ENCODE results near the gene LAMC1. TPM values are rescaled to one million over a fixed set of nuclear protein-coding genes. Genes with fewer than 3 reads are reported as not detected.

Gene LAMC1
- total and polyA plus RNA-seq, 10 of the 15 experiments (the other 5 are each of a cell fraction or from before 2014, with no cell fraction given) = 4.6 to 51.4 (median 25.6) TPM

GRCh38 chr1:183070923-183071618 is 47.9 kb downstream of the LAMC1 start (continued):
- TF ChIP-seq SKIL (IDR thresholded peaks at IDR 0.05; ENCODE audit: low read depth, poor library complexity, severe bottlenecking) (peak; percentile 78), CHD2 (IDR thresholded peaks at IDR 0.05; ENCODE audit: borderline replicate concordance, low read depth, low read length) (no peak), TBL1XR1 (IDR thresholded peaks at IDR 0.05; ENCODE audit: low read depth, low read length) (no peak), EZH2 (IDR thresholded peaks at IDR 0.05; ENCODE audit: borderline replicate concordance, control insufficient read depth, low read depth, low read length) (no peak), USF2 (IDR thresholded peaks at IDR 0.05; ENCODE audit: borderline replicate concordance, low read depth, low read length) (no peak), ZNF274 (IDR thresholded peaks at IDR 0.05; ENCODE audit: insufficient read depth, insufficient read length) (no peak), MTA3 (IDR thresholded peaks at IDR 0.05; ENCODE audit: borderline replicate concordance, low read length) (peak; percentile 16; the same call in 1 of the 2 replicates), NFIC (IDR thresholded peaks at IDR 0.05; ENCODE audit: low read depth, low read length) (peak; percentile 71; the same call in 1 of the 2 replicates), CREB1 (IDR thresholded peaks at IDR 0.05; ENCODE audit: low read depth) (peak; percentile 70), CBX5 (IDR thresholded peaks at IDR 0.05; ENCODE audit: low read depth) (no peak), SUZ12 (IDR thresholded peaks at IDR 0.05; ENCODE audit: unreplicated experiment) (no peak), BCL3 (IDR thresholded peaks at IDR 0.05; ENCODE audit: borderline replicate concordance, insufficient read depth, low read depth, low read length, poor library complexity, severe bottlenecking) (no peak), RAD51 (IDR thresholded peaks at IDR 0.05) (no peak), RAD21 (IDR thresholded peaks at IDR 0.05; ENCODE audit: insufficient read depth, low read depth, low read length) (peak; percentile 32), HDAC2 (IDR thresholded peaks at IDR 0.05) (no peak), ZNF217 (IDR thresholded peaks at IDR 0.05) (peak; percentile 46; the same call in 1 of the 2 replicates), ATF3 (IDR thresholded peaks at IDR 0.05; ENCODE audit: borderline replicate concordance, extremely low read depth, low read depth, low read length) (no peak), BHLHE40 (IDR thresholded peaks at IDR 0.05; ENCODE audit: borderline replicate concordance in 1 of 2, low read depth in 2 of 2, low read length in 1 of 2) (peak; percentile 63 to 68), ZBTB33 (IDR thresholded peaks at IDR 0.05) (no peak), KLF5 (IDR thresholded peaks at IDR 0.05; ENCODE audit: partially characterized antibody) (no peak)
